ENCODE results near the gene BBS4. TPM values are rescaled to one million over a fixed set of nuclear protein-coding genes. Genes with fewer than 3 reads are reported as not detected.

BBS4 gene
- total and polyA plus RNA-seq, 10 donors = 7.5 to 20.7 (median 13.4) TPM

DNA sequence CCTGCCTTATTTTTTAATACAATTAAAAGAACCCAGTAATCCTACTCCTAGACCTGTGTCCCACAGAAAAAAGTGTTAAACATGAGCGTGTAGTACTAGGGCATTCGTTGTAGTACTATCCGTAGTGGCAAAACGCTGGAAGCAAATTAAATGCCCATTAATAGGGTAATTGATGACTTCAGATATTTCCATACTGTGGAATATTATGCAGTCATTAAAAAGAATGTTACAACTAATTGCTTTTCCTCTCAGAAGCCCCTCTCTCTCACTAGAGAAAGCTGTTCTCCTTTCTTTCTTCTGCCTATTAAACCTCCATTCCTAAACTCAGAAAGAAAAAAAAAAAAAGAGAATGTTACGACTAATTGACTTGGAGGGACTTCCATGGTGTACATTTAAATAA is 2.7 kb downstream of the BBS4 start:
- intact Hi-C loops (cut with DNase I; ENCODE audit: low total_unique reads) = no loop called here
- WGBS, 5 donors = 96 to 99% (median 98%) methylated on average over 5 of the region's 5 CpGs
- TF ChIP-seq, protein P1, sequence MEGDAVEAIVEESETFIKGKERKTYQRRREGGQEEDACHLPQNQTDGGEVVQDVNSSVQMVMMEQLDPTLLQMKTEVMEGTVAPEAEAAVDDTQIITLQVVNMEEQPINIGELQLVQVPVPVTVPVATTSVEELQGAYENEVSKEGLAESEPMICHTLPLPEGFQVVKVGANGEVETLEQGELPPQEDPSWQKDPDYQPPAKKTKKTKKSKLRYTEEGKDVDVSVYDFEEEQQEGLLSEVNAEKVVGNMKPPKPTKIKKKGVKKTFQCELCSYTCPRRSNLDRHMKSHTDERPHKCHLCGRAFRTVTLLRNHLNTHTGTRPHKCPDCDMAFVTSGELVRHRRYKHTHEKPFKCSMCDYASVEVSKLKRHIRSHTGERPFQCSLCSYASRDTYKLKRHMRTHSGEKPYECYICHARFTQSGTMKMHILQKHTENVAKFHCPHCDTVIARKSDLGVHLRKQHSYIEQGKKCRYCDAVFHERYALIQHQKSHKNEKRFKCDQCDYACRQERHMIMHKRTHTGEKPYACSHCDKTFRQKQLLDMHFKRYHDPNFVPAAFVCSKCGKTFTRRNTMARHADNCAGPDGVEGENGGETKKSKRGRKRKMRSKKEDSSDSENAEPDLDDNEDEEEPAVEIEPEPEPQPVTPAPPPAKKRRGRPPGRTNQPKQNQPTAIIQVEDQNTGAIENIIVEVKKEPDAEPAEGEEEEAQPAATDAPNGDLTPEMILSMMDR (IDR thresholded peaks at IDR 0.05 in 8 of 11, conservative IDR thresholded peaks at IDR 0.05 in 3 of 11) = no peak
- TF ChIP-seq POLR2AphosphoS5 (IDR thresholded peaks at IDR 0.05) (no peak), POLR2A (IDR thresholded peaks at IDR 0.05) (no peak)

DNA sequence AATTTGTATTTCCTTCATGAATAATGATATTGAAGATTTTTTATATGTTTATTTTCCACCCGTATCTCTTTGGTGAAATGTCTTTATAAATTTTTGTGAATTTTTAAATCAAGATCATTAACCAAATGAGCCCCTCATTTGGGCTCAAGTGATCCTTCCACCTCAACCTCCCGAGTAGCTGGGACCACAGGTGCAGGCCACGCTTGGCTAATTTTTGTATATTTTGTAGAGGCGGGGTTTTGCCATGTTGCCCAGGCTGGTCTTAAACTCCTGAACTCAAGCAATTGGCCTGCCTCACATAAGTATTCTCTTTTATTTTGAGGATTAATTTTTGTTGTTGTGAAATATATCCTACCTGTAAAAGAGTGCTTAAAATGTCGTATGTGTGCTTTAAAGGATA is 4.9 kb downstream of the BBS4 start:
- no peak overlapping the region for H3K4me3 ChIP-seq
- intact Hi-C loops (cut with DNase I; ENCODE audit: low total_unique reads) = no loop called here
- 77 to 86% (median 82%) methylated on average over 5 of the region's 5 CpGs for WGBS, 5 donors
- H3K4me1 ChIP-seq = peaks cover 0 to 19% (median 10%) of the 10 kb centered on the region in 6 donors
- H3K27ac ChIP-seq = no peak overlapping the region
- H3K36me3 ChIP-seq = no peaks in the 10 kb centered on the region
- H3K27me3 ChIP-seq (replicated peaks in 1 of 7) = no peaks in the 10 kb centered on the region
- H3K9me3 ChIP-seq = peaks cover 0 to 3% (median 0%) of the 10 kb centered on the region in 8 donors
- no peak for DNase-seq
- TF ChIP-seq POLR2AphosphoS5 (IDR thresholded peaks at IDR 0.05) (no peak), POLR2A (IDR thresholded peaks at IDR 0.05) (no peak)
- TF ChIP-seq, protein P1 (IDR thresholded peaks at IDR 0.05 in 8 of 11, conservative IDR thresholded peaks at IDR 0.05 in 3 of 11) = no peak

More for the DNA sequence above, 2.7 kb downstream of the BBS4 start:
- Histone ChIP-seq H3K27me3 (replicated peaks in 1 of 7) (no peaks in the 10 kb centered on the region), H3K36me3 (no peaks in the 10 kb centered on the region), H3K4me1 (peaks cover 7 to 29% (median 16%) of the 10 kb centered on the region in 6 donors), H3K9me3 (peaks cover 0 to 3% (median 0%) of the 10 kb centered on the region in 8 donors), H3K27ac (no peak overlapping the region), H3K4me3 (no peak overlapping the region)
- DNase-seq = no peak

DNA sequence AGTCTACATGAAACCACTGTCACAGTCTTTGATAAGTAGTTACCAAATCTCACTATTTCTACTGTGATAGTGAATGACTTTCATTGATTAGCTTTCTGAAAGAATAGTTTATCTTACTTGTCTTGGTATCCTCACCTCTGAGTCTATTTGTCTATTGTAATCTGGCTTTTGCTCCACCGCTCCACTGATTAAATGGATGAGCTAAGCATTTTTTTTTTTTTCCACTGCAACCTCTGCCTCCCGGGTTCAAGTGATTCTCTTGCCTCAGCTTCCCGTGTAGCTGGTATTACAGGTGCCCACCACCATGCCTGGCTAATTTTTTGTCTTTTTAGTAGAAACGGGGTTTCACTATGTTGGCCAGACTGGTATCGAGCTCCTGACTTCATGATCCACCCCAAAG is 12.9 kb downstream of the BBS4 start:
- TF ChIP-seq POLR2AphosphoS5 (IDR thresholded peaks at IDR 0.05) (no peak), POLR2A (IDR thresholded peaks at IDR 0.05) (no peak)
- TF ChIP-seq, protein P1 (IDR thresholded peaks at IDR 0.05 in 8 of 11, conservative IDR thresholded peaks at IDR 0.05 in 3 of 11) = no peak
- Histone ChIP-seq H3K27ac (no peak overlapping the region), H3K4me1 (no peaks in the 10 kb centered on the region), H3K4me3 (no peak overlapping the region), H3K9me3 (no peaks in the 10 kb centered on the region), H3K27me3 (replicated peaks in 1 of 7) (no peaks in the 10 kb centered on the region), H3K36me3 (no peaks in the 10 kb centered on the region)
- WGBS, 5 donors = 92 to 97% (median 94%) methylated on average over 5 of the region's 5 CpGs
- DNase-seq = no peak
- intact Hi-C loops (cut with DNase I; ENCODE audit: low total_unique reads) = no loop called here

DNA sequence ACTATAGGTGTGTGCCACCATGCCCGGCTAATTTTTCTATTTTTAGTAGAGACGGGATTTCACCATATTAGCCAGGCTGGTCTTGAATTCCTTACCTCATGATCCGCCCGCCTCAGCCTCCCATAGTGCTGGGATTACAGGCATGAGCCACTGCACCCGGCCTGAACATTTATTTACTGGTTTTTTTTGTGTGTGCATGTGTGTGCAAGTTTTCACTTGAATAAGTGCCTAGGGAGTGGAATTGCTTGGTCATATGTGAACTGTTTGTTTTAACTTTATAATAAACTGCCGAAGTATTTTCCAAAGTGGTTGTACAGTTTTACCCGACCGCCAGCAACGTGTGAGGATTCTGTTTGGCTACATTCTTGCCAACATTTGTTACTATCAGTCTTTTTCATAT is 14.1 kb downstream of the BBS4 start:
- no peak overlapping the region for H3K4me3 ChIP-seq
- no peaks in the 10 kb centered on the region for H3K36me3 ChIP-seq
- H3K27me3 ChIP-seq (replicated peaks in 1 of 7) = no peaks in the 10 kb centered on the region
- no peak overlapping the region for H3K27ac ChIP-seq
- TF ChIP-seq POLR2AphosphoS5 (IDR thresholded peaks at IDR 0.05) (no peak), POLR2A (IDR thresholded peaks at IDR 0.05) (no peak)
- TF ChIP-seq, protein P1 (IDR thresholded peaks at IDR 0.05 in 8 of 11, conservative IDR thresholded peaks at IDR 0.05 in 3 of 11) = no peak
- WGBS, 5 donors = 92 to 97% (median 95%) methylated on average over 9 of the region's 9 CpGs
- H3K4me1 ChIP-seq = no peaks in the 10 kb centered on the region
- intact Hi-C loops (cut with DNase I; ENCODE audit: low total_unique reads) = loop anchor here (10.0 kb wide), 1 partner anchor 105 kb away; no protein-coding TSS in a partner anchor
- DNase-seq = no peak
- no peaks in the 10 kb centered on the region for H3K9me3 ChIP-seq
